Endothelial cell of umbilical vein (primary cell): ENCODE data around the gene FNIP1. TPM values are rescaled to one million over a fixed set of nuclear protein-coding genes. Genes with fewer than 3 reads are reported as not detected.

Experiments
- BruUV-seq: library from RNA; stranded (reverse); fragments of 400-500 nt; replicated peaks from 2 replicates; lab custom pipeline; 2021; lab: Mats Ljungman, UMichigan
- CTCF ChIA-PET: fragments of 300-600, 350-600 bp; sonication (Branson Sonifier 250); formaldehyde crosslinking; loops from one replicate; lab custom pipeline; 2021; ENCODE audit warnings: antibody characterized with exemption, inconsistent platforms; lab: Charles Lee
- POLR2A ChIA-PET: fragments of 300-600, 350-600 bp; sonication (Branson Sonifier 250); formaldehyde crosslinking; loops from one replicate; lab custom pipeline; 2021; ENCODE audit warnings: antibody characterized with exemption, inconsistent platforms; lab: Charles Lee
- DNase-seq: peaks from one replicate; pipeline ENCODE4 v3.0.0-alpha.2; 2011; ENCODE audit warnings: low read depth, low spot score
- FAIRE-seq: peaks from 2 replicates; lab custom pipeline; 2011; peaks lifted over from hg19 to GRCh38; lab: Jason Lieb, UNC
- H2AFZ ChIP-seq: 2 replicates; pipeline ENCODE4 v1.6.0; 2012; ENCODE audit warnings: low read depth, low read length, control low read depth, inconsistent platforms
- H3K27ac ChIP-seq: 2 replicates; pipeline ENCODE4 v1.5.1; 2011; ENCODE audit warnings: low read depth, mild to moderate bottlenecking, control low read depth, low read length, moderate library complexity; ENCODE audit not compliant: insufficient read depth
- H3K27me3 ChIP-seq, 2 experiments: 2 replicates each; pipeline versions ENCODE4 v1.6.0 to v1.6.1; 2011; ENCODE audit warnings: low read length in 2 of 2, mixed read lengths in 1 of 2; ENCODE audit not compliant: control insufficient read depth in 2 of 2, insufficient read depth in 2 of 2
- H3K36me3 ChIP-seq, 2 experiments: 2 replicates in 1 of 2; 3 replicates in 1 of 2; pipeline ENCODE4 v1.5.1; 2011; ENCODE audit warnings: low read length in 2 of 2, mild to moderate bottlenecking in 1 of 2, moderate library complexity in 1 of 2; ENCODE audit not compliant: control insufficient read depth in 2 of 2, insufficient read depth in 2 of 2; ENCODE audit errors: extremely low read depth in 1 of 2
- H3K4me1 ChIP-seq: 3 replicates; pipeline ENCODE4 v1.5.1; 2011; ENCODE audit warnings: mild to moderate bottlenecking, low read length; ENCODE audit not compliant: control insufficient read depth, insufficient read depth; ENCODE audit errors: extremely low read depth
- H3K4me2 ChIP-seq: 2 replicates; pipeline ENCODE4 v1.6.1; 2011; ENCODE audit warnings: low read length, control low read depth, mixed read lengths; ENCODE audit not compliant: insufficient read depth
- H3K4me3 ChIP-seq, 3 experiments: fragments of 200-600 bp in 1 of 3; sonication (generic), shearing (Covaris generic) in 1 of 3; replicated peaks in 1 of 3; 2 replicates each; pipeline ENCODE4 v1.5.1; 2011 to 2016; ENCODE audit warnings: control low read depth in 3 of 3, low read length in 3 of 3, mild to moderate bottlenecking in 2 of 3, inconsistent platforms in 1 of 3, low read depth in 1 of 3, moderate library complexity in 1 of 3; ENCODE audit not compliant: insufficient read depth in 1 of 3
- H3K79me2 ChIP-seq: 2 replicates; pipeline ENCODE4 v1.6.0; 2012; ENCODE audit warnings: low read length, inconsistent platforms; ENCODE audit not compliant: control insufficient read depth, insufficient read depth
- H3K9ac ChIP-seq: replicated peaks from 2 replicates; pipeline ENCODE3; 2011; ENCODE audit warnings: low read length, control low read depth; ENCODE audit not compliant: insufficient read depth; ENCODE audit errors: extremely low read depth
- H3K9me1 ChIP-seq: replicated peaks from 3 replicates; pipeline ENCODE4 v1.6.0; 2011; ENCODE audit warnings: mild to moderate bottlenecking, low read length; ENCODE audit not compliant: control insufficient read depth, insufficient read depth; ENCODE audit errors: extremely low read depth
- H3K9me3 ChIP-seq: replicated peaks from 2 replicates; pipeline ENCODE4 v1.5.1; 2012; ENCODE audit warnings: low read length, inconsistent platforms; ENCODE audit not compliant: control insufficient read depth, insufficient read depth
- H4K20me1 ChIP-seq: replicated peaks from 2 replicates; pipeline ENCODE3; 2011; ENCODE audit warnings: mild to moderate bottlenecking, low read length; ENCODE audit not compliant: control insufficient read depth, insufficient read depth; ENCODE audit errors: extremely low read depth
- EZH2 ChIP-seq: IDR thresholded peaks from 2 replicates; pipeline ENCODE4 v1.6.1; 2012; ENCODE audit warnings: borderline replicate concordance, low read depth, mild to moderate bottlenecking, moderate library complexity, low read length, inconsistent platforms; ENCODE audit not compliant: severe bottlenecking
- FOS ChIP-seq: IDR thresholded peaks from 2 replicates; pipeline ENCODE4 v1.6.1; 2011; ENCODE audit warnings: mild to moderate bottlenecking, low read length, moderate library complexity, borderline replicate concordance; ENCODE audit not compliant: insufficient read depth
- GATA2 ChIP-seq: IDR thresholded peaks from 2 replicates; pipeline ENCODE4 v1.7.0; 2011; ENCODE audit warnings: low read depth, mild to moderate bottlenecking, moderate library complexity, mixed read lengths, low read length; ENCODE audit not compliant: insufficient read length, insufficient read depth
- JUN ChIP-seq: IDR thresholded peaks from 2 replicates; pipeline ENCODE4 v1.6.1; 2011; ENCODE audit warnings: borderline replicate concordance, low read depth; ENCODE audit not compliant: insufficient read length, insufficient read depth
- MYC ChIP-seq: IDR thresholded peaks from one replicate; pipeline ENCODE4 v1.6.1; 2011; ENCODE audit warnings: mild to moderate bottlenecking, low read depth, low read length
- POLR2A ChIP-seq: IDR thresholded peaks from 2 replicates; pipeline ENCODE4 v1.6.1; 2012; ENCODE audit warnings: low read depth, mild to moderate bottlenecking, control low read depth, low read length
- POLR2AphosphoS5 ChIP-seq: IDR thresholded peaks from 2 replicates; pipeline ENCODE4 v1.6.1; 2012; ENCODE audit warnings: low read depth, mild to moderate bottlenecking, control low read depth, low read length, moderate library complexity; ENCODE audit not compliant: insufficient read depth
- dilution Hi-C: fragments of 300-500 bp; cut with MboI; formaldehyde crosslinking; loops from one replicate; pipeline ENCODE4 v1.15.0; 2019; ENCODE audit warnings: low sequenced_read_pairs; ENCODE audit not compliant: extremely low pct_ligation_motif_present
- intact Hi-C: fragments of 100-400 bp; cut with micrococcal nuclease; formaldehyde crosslinking; loops from one replicate; pipeline ENCODE4 v1.10.0; 2022
- polyA plus RNA-seq, 4 experiments: library from polyadenylated mRNA; depleted of rRNA in 3 of 4; stranded (reverse) in 3 of 4; unstranded in 1 of 4; fragments of >200 nt; gene quantifications; 2 replicates each; pipeline versions ENCODE4 v1.2.1 to v1.2.3, GENCODE V29; 2011 to 2012; ENCODE audit warnings: missing spikeins in 1 of 4
- total RNA-seq: library from RNA; stranded (reverse); gene quantifications from 2 replicates; pipeline ENCODE4 v1.2.3, GENCODE V29; 2021
- TF ChIP-seq, protein P1 (sequence below): IDR thresholded peaks from 2 replicates; pipeline ENCODE4 v1.6.1; 2011; ENCODE audit not compliant: insufficient read depth, insufficient read length
- TF ChIP-seq, protein P2 (sequence below), 2 donors: IDR thresholded peaks; 1 replicate in 1 of 2; 2 replicates in 1 of 2; pipeline ENCODE4 v1.5.1; 2011; ENCODE audit warnings: low read length in 2 of 2, mild to moderate bottlenecking in 2 of 2, moderate library complexity in 2 of 2, control low read depth in 1 of 2, inconsistent platforms in 1 of 2, low read depth in 1 of 2; ENCODE audit not compliant: insufficient read depth in 1 of 2; ENCODE audit errors: extremely low read depth in 1 of 2

The FNIP1 gene
- total and polyA plus RNA-seq, 2 donors (not counting 3 experiments of a cell fraction or from before 2014, with no cell fraction given), result 5.9 to 27.3 TPM

DNA sequence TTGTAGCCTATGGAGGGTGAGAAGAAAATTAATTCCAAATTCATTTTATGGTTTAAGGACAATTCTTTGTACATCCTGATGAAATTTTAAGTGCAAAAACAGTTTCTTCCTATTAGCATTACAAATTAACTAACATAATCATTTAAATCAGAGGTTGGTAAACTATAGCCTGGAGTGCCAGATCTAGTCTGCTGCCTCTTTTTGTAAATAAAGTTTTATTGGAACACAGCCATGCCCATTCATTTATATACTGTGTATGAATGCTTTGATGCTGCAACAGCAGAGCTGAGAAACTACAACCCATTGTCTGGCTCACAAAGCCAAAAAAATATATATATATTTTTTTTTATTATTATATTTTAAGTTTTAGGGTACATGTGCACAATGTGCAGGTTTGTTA, 80.2 kb downstream of the FNIP1 start:
- TF ChIP-seq POLR2A (no peak), FOS (no peak), POLR2AphosphoS5 (no peak), EZH2 (no peak), JUN (no peak), MYC (no peak), GATA2 (no peak)
- TF ChIP-seq, protein P1, sequence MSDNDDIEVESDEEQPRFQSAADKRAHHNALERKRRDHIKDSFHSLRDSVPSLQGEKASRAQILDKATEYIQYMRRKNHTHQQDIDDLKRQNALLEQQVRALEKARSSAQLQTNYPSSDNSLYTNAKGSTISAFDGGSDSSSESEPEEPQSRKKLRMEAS, result no peak
- TF ChIP-seq, protein P2, sequence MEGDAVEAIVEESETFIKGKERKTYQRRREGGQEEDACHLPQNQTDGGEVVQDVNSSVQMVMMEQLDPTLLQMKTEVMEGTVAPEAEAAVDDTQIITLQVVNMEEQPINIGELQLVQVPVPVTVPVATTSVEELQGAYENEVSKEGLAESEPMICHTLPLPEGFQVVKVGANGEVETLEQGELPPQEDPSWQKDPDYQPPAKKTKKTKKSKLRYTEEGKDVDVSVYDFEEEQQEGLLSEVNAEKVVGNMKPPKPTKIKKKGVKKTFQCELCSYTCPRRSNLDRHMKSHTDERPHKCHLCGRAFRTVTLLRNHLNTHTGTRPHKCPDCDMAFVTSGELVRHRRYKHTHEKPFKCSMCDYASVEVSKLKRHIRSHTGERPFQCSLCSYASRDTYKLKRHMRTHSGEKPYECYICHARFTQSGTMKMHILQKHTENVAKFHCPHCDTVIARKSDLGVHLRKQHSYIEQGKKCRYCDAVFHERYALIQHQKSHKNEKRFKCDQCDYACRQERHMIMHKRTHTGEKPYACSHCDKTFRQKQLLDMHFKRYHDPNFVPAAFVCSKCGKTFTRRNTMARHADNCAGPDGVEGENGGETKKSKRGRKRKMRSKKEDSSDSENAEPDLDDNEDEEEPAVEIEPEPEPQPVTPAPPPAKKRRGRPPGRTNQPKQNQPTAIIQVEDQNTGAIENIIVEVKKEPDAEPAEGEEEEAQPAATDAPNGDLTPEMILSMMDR (IDR thresholded peaks at IDR 0.05; ENCODE audit: extremely low read depth in 1 of 2, insufficient read depth in 1 of 2, low read depth in 1 of 2, low read length in 2 of 2), result no peak
- dilution Hi-C loops, result no loop called here
- Histone ChIP-seq H3K9ac (no peak overlapping the region), H3K27ac (no peak overlapping the region), H3K4me2 (no peak overlapping the region), H3K9me1 (no peaks in the 10 kb centered on the region), H3K4me1 (no peaks in the 10 kb centered on the region), H3K4me3 (no peak overlapping the region), H3K9me3 (no peaks in the 10 kb centered on the region), H2AFZ (no peak overlapping the region), H3K27me3 (no peaks in the 10 kb centered on the region), H4K20me1 (no peaks in the 10 kb centered on the region), H3K36me3 (no peaks in the 10 kb centered on the region), H3K79me2 (peaks cover 5% of the 10 kb centered on the region)
- no peak for DNase-seq
- CTCF ChIA-PET, result no interaction called here
- POLR2A ChIA-PET, result no interaction called here
- no peak for FAIRE-seq
- intact Hi-C loops, result no loop called here
- no TSS peak for BruUV-seq
